Measurements from ENCODE around the gene SFI1. TPM values are rescaled to one million over a fixed set of nuclear protein-coding genes. Genes with fewer than 3 reads are reported as not detected.

SFI1 gene
- total RNA-seq, 1 donor from 2014 or later: 11.5 TPM

- no peak overlapping the region for H3K4me3 ChIP-seq (ENCODE audit: low read length in 3 of 3)
- H3K4me1 ChIP-seq (ENCODE audit: control insufficient read depth in 3 of 3, insufficient read depth in 3 of 3, low read length in 3 of 3): peaks cover 10 to 19% (median 17%) of the 10 kb centered on the region in 3 donors
- H3K36me3 ChIP-seq (ENCODE audit: control insufficient read depth in 3 of 3, insufficient read depth in 3 of 3, low read length in 3 of 3): peaks cover 23 to 39% (median 38%) of the 10 kb centered on the region in 3 donors
Measured at GRCh38 chr22:31621507-31622124, 125.3 kb downstream of the SFI1 start.

GRCh38 chr22:31622980-31623379 is 126.6 kb downstream of the SFI1 start:
- H3K9ac ChIP-seq (ENCODE audit: low read depth in 1 of 3, low read length in 3 of 3): no peak overlapping the region
- H3K4me3 ChIP-seq (ENCODE audit: low read length in 3 of 3): no peak overlapping the region
- no peaks in the 10 kb centered on the region for H3K27me3 ChIP-seq (ENCODE audit: control insufficient read depth in 3 of 3, insufficient read depth in 3 of 3, low read length in 3 of 3)
- H3K4me1 ChIP-seq (ENCODE audit: control insufficient read depth in 3 of 3, insufficient read depth in 3 of 3, low read length in 3 of 3): peaks cover 23 to 31% (median 29%) of the 10 kb centered on the region in 3 donors
- peaks cover 23 to 31% (median 30%) of the 10 kb centered on the region in 3 donors for H3K36me3 ChIP-seq (ENCODE audit: control insufficient read depth in 3 of 3, insufficient read depth in 3 of 3, low read length in 3 of 3)
- no peak overlapping the region for H3K27ac ChIP-seq (ENCODE audit: low read depth, low read length)
- H3K9me3 ChIP-seq (ENCODE audit: control insufficient read depth in 3 of 3, low read length in 3 of 3): no peaks in the 10 kb centered on the region

More at GRCh38 chr22:31621507-31622124, 125.3 kb downstream of the SFI1 start:
- Histone ChIP-seq H3K27ac (ENCODE audit: low read depth, low read length) (no peak overlapping the region), H3K27me3 (ENCODE audit: control insufficient read depth in 3 of 3, insufficient read depth in 3 of 3, low read length in 3 of 3) (no peaks in the 10 kb centered on the region), H3K9ac (ENCODE audit: low read depth in 1 of 3, low read length in 3 of 3) (no peak overlapping the region), H3K9me3 (ENCODE audit: control insufficient read depth in 3 of 3, low read length in 3 of 3) (no peaks in the 10 kb centered on the region)

GRCh38 chr22:31623592-31624304 is 127.4 kb downstream of the SFI1 start:
- Histone ChIP-seq H3K4me1 (ENCODE audit: control insufficient read depth in 3 of 3, insufficient read depth in 3 of 3, low read length in 3 of 3) (peaks cover 31 to 39% (median 37%) of the 10 kb centered on the region in 3 donors), H3K27me3 (ENCODE audit: control insufficient read depth in 3 of 3, insufficient read depth in 3 of 3, low read length in 3 of 3) (no peaks in the 10 kb centered on the region), H3K27ac (ENCODE audit: low read depth, low read length) (no peak overlapping the region), H3K9me3 (ENCODE audit: control insufficient read depth in 3 of 3, low read length in 3 of 3) (no peaks in the 10 kb centered on the region), H3K9ac (ENCODE audit: low read depth in 1 of 3, low read length in 3 of 3) (no peak overlapping the region), H3K36me3 (ENCODE audit: control insufficient read depth in 3 of 3, insufficient read depth in 3 of 3, low read length in 3 of 3) (peaks cover 23 to 29% (median 25%) of the 10 kb centered on the region in 3 donors), H3K4me3 (ENCODE audit: low read length in 3 of 3) (no peak overlapping the region)

DNA sequence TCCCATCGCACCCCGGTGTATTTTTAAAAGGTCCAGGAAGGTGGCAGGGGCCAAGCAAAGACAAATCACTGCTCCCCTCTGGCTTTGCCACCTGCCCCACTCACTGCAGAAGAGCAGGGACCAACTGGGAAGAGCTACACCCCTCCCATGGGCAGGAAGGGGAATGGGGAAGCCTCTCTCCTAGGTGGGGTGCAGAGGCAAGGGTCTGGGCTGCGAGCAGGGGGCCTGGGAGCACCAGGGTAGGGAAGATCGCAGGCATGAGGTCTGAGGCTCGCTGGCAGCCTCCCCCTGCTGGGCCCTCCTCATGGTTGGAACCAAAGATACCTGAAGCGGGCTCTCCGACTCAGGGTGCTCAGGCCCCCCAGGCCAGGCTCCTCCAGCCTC is 128.9 kb downstream of the SFI1 start:
- Histone ChIP-seq H3K27me3 (ENCODE audit: control insufficient read depth in 3 of 3, insufficient read depth in 3 of 3, low read length in 3 of 3) (no peaks in the 10 kb centered on the region), H3K4me3 (ENCODE audit: low read length in 3 of 3) (no peak overlapping the region), H3K9ac (ENCODE audit: low read depth in 1 of 3, low read length in 3 of 3) (peak overlapping the region in 1 of 3 donors; percentile 25), H3K9me3 (ENCODE audit: control insufficient read depth in 3 of 3, low read length in 3 of 3) (no peaks in the 10 kb centered on the region), H3K27ac (ENCODE audit: low read depth, low read length) (no peak overlapping the region), H3K36me3 (ENCODE audit: control insufficient read depth in 3 of 3, insufficient read depth in 3 of 3, low read length in 3 of 3) (peaks cover 13 to 21% (median 14%) of the 10 kb centered on the region in 3 donors), H3K4me1 (ENCODE audit: control insufficient read depth in 3 of 3, insufficient read depth in 3 of 3, low read length in 3 of 3) (peaks cover 45 to 53% (median 52%) of the 10 kb centered on the region in 3 donors)

- peaks cover 46 to 56% (median 54%) of the 10 kb centered on the region in 3 donors for H3K4me1 ChIP-seq (ENCODE audit: control insufficient read depth in 3 of 3, insufficient read depth in 3 of 3, low read length in 3 of 3)
- H3K27me3 ChIP-seq (ENCODE audit: control insufficient read depth in 3 of 3, insufficient read depth in 3 of 3, low read length in 3 of 3): no peaks in the 10 kb centered on the region
- peak overlapping the region in 2 of 3 donors; percentile 1 to 22 for H3K4me3 ChIP-seq (ENCODE audit: low read length in 3 of 3)
- peak overlapping the region; percentile 38 to 57 (median 54) for H3K9ac ChIP-seq (ENCODE audit: low read depth in 1 of 3, low read length in 3 of 3)
- no peaks in the 10 kb centered on the region for H3K9me3 ChIP-seq (ENCODE audit: control insufficient read depth in 3 of 3, low read length in 3 of 3)
- H3K27ac ChIP-seq (ENCODE audit: low read depth, low read length): peak overlapping the region; percentile 33
- peaks cover 7 to 17% (median 10%) of the 10 kb centered on the region in 3 donors for H3K36me3 ChIP-seq (ENCODE audit: control insufficient read depth in 3 of 3, insufficient read depth in 3 of 3, low read length in 3 of 3)
Measured at GRCh38 chr22:31625661-31626426, 129.5 kb downstream of the SFI1 start.

GRCh38 chr22:31626427-31627150 is 130.3 kb downstream of the SFI1 start:
- Histone ChIP-seq H3K9me3 (ENCODE audit: control insufficient read depth in 3 of 3, low read length in 3 of 3) (no peaks in the 10 kb centered on the region), H3K27ac (ENCODE audit: low read depth, low read length) (peak overlapping the region; percentile 33), H3K9ac (ENCODE audit: low read depth in 1 of 3, low read length in 3 of 3) (peak overlapping the region; percentile 32 to 54 (median 47)), H3K4me3 (ENCODE audit: low read length in 3 of 3) (peak overlapping the region in 2 of 3 donors; percentile 1 to 22), H3K36me3 (ENCODE audit: control insufficient read depth in 3 of 3, insufficient read depth in 3 of 3, low read length in 3 of 3) (peaks cover 3 to 10% (median 5%) of the 10 kb centered on the region in 3 donors), H3K4me1 (ENCODE audit: control insufficient read depth in 3 of 3, insufficient read depth in 3 of 3, low read length in 3 of 3) (peaks cover 53 to 63% (median 61%) of the 10 kb centered on the region in 3 donors), H3K27me3 (ENCODE audit: control insufficient read depth in 3 of 3, insufficient read depth in 3 of 3, low read length in 3 of 3) (no peaks in the 10 kb centered on the region)

DNA sequence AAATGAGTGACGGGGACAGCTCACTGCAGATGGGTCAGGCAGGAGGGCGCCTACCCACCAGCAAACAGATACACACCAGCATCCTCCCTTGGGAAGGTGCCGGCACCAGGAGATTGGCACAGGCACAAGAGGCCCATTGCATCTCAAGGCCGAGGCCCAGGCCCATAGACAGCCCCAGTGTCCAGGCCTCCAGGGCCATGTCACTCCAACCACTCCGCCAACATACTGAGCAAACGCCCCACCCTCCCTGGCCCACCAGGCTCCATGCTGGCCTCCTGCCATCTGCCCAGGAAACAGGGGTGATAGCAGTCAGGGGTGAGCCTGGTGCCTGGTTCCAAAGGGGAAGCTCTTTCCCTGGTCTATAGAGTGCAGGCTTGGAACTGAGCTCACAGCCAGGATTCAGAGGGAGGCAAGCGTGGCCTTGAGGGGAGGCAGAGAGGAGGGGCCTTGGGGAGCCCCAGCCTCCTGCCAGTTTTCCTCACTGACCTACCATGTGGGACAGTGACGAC is 130.9 kb downstream of the SFI1 start:
- Histone ChIP-seq H3K9ac (ENCODE audit: low read depth in 1 of 3, low read length in 3 of 3) (peak overlapping the region; percentile 16 to 32 (median 20)), H3K27me3 (ENCODE audit: control insufficient read depth in 3 of 3, insufficient read depth in 3 of 3, low read length in 3 of 3) (no peaks in the 10 kb centered on the region), H3K27ac (ENCODE audit: low read depth, low read length) (no peak overlapping the region), H3K4me1 (ENCODE audit: control insufficient read depth in 3 of 3, insufficient read depth in 3 of 3, low read length in 3 of 3) (peaks cover 53 to 63% (median 61%) of the 10 kb centered on the region in 3 donors), H3K36me3 (ENCODE audit: control insufficient read depth in 3 of 3, insufficient read depth in 3 of 3, low read length in 3 of 3) (peaks cover 3 to 5% (median 4%) of the 10 kb centered on the region in 3 donors), H3K4me3 (ENCODE audit: low read length in 3 of 3) (no peak overlapping the region), H3K9me3 (ENCODE audit: control insufficient read depth in 3 of 3, low read length in 3 of 3) (no peaks in the 10 kb centered on the region)

GRCh38 chr22:31628362-31628761 is 132.0 kb downstream of the SFI1 start:
- H3K36me3 ChIP-seq (ENCODE audit: control insufficient read depth in 3 of 3, insufficient read depth in 3 of 3, low read length in 3 of 3): peaks cover 0 to 7% (median 5%) of the 10 kb centered on the region in 3 donors
- H3K9ac ChIP-seq (ENCODE audit: low read depth in 1 of 3, low read length in 3 of 3): peak overlapping the region in 1 of 3 donors; percentile 45
- no peak overlapping the region for H3K27ac ChIP-seq (ENCODE audit: low read depth, low read length)
- no peaks in the 10 kb centered on the region for H3K9me3 ChIP-seq (ENCODE audit: control insufficient read depth in 3 of 3, low read length in 3 of 3)
- H3K4me3 ChIP-seq (ENCODE audit: low read length in 3 of 3): no peak overlapping the region
- H3K27me3 ChIP-seq (ENCODE audit: control insufficient read depth in 3 of 3, insufficient read depth in 3 of 3, low read length in 3 of 3): no peaks in the 10 kb centered on the region
- peaks cover 53 to 63% (median 61%) of the 10 kb centered on the region in 3 donors for H3K4me1 ChIP-seq (ENCODE audit: control insufficient read depth in 3 of 3, insufficient read depth in 3 of 3, low read length in 3 of 3)
